Vagina (tissue), 2 donors: Measurements from ENCODE around the gene OTOS. TPM values are rescaled to one million over a fixed set of nuclear protein-coding genes. Genes with fewer than 3 reads are reported as not detected.

Experiments used
- DNase-seq, 2 donors: peaks; one replicate each; pipeline ENCODE4 v3.0.0-alpha.2; 2017; ENCODE audit errors: extremely low spot score in 2 of 2
- H3K27ac ChIP-seq: fragments of 200-600 bp; sonication (generic); one replicate; pipeline ENCODE4 v1.5.1; 2019
- H3K27me3 ChIP-seq: fragments of 200-600 bp; sonication (generic); one replicate; pipeline ENCODE4 v1.5.1; 2019
- H3K36me3 ChIP-seq, 2 donors: fragments of 200-600 bp; sonication (generic); one replicate each; pipeline ENCODE4 v1.5.1; 2017 to 2019
- H3K4me1 ChIP-seq: fragments of 200-600 bp; sonication (generic); one replicate; pipeline ENCODE4 v1.5.1; 2019
- H3K4me3 ChIP-seq, 2 donors: fragments of 200-600 bp; sonication (generic); 1 replicate in 1 of 2; 2 replicates in 1 of 2; pipeline ENCODE4 v1.5.1; 2016 to 2019
- H3K9me3 ChIP-seq: fragments of 200-600 bp; sonication (generic); one replicate; pipeline ENCODE4 v1.5.1; 2019
- POLR2A ChIP-seq, 2 donors: fragments of 450-650 bp; IDR thresholded peaks; one replicate each; pipeline ENCODE4 v1.6.1; 2017; ENCODE audit warnings: antibody characterized with exemption in 2 of 2, mild to moderate bottlenecking in 2 of 2, moderate library complexity in 2 of 2
- POLR2AphosphoS5 ChIP-seq, 2 donors: sonication (generic); formaldehyde crosslinking; IDR thresholded peaks; one replicate each; pipeline ENCODE4 v1.9.0; 2017; ENCODE audit warnings: antibody characterized with exemption in 2 of 2, mild to moderate bottlenecking in 2 of 2, low read depth in 1 of 2; ENCODE audit not compliant: insufficient read depth in 1 of 2
- intact Hi-C: fragments of 100-400 bp; cut with DNase I; formaldehyde crosslinking; loops from one replicate; pipeline ENCODE4 v1.15.1; 2023
- total RNA-seq: library from RNA; depleted of rRNA; stranded (reverse); fragments of >200 nt; gene quantifications from one replicate; pipeline ENCODE4 v1.2.3, GENCODE V29; 2016
- TF ChIP-seq, protein P1 (sequence below), 3 experiments: fragments of 450-650 bp in 2 of 3; fragments of 200-600 bp in 1 of 3; sonication (generic) in 1 of 3; IDR thresholded peaks; one replicate each; pipeline ENCODE4 v1.5.1; 2017 to 2019; ENCODE audit warnings: antibody characterized with exemption in 3 of 3, mild to moderate bottlenecking in 2 of 3, moderate library complexity in 2 of 3

The OTOS gene
- total RNA-seq, 1 donor from 2014 or later = not detected

DNA sequence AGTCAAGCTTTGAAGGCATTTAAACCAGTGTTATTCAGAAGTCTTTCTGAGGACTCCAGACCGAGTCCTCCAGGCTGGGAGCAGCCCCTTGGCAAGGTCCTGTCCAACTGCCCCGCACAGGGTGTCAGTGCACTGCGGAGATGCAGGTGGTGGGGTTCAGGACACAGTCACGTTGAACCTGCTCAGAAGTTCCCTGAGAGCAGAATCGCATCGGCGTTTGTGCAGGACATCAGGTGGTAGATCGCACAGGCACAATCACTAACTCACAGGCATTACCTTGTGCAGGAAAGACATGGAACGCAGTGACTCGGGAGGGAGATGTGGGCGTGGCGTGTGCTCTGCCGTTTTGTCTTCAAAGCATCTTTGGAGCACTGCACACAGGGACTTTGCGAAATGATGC is 14.7 kb downstream of the OTOS start:
- Histone ChIP-seq H3K9me3 (no peaks in the 10 kb centered on the region), H3K27ac (no peak overlapping the region), H3K27me3 (no peaks in the 10 kb centered on the region), H3K4me3 (no peak overlapping the region), H3K36me3 (peaks cover 0 to 23% of the 10 kb centered on the region in 2 donors), H3K4me1 (no peaks in the 10 kb centered on the region)
- no peak for TF ChIP-seq POLR2A (IDR thresholded peaks at IDR 0.05)
- no peak for TF ChIP-seq POLR2AphosphoS5 (IDR thresholded peaks at IDR 0.05; ENCODE audit: insufficient read depth in 1 of 2, low read depth in 1 of 2)
- TF ChIP-seq, protein P1, sequence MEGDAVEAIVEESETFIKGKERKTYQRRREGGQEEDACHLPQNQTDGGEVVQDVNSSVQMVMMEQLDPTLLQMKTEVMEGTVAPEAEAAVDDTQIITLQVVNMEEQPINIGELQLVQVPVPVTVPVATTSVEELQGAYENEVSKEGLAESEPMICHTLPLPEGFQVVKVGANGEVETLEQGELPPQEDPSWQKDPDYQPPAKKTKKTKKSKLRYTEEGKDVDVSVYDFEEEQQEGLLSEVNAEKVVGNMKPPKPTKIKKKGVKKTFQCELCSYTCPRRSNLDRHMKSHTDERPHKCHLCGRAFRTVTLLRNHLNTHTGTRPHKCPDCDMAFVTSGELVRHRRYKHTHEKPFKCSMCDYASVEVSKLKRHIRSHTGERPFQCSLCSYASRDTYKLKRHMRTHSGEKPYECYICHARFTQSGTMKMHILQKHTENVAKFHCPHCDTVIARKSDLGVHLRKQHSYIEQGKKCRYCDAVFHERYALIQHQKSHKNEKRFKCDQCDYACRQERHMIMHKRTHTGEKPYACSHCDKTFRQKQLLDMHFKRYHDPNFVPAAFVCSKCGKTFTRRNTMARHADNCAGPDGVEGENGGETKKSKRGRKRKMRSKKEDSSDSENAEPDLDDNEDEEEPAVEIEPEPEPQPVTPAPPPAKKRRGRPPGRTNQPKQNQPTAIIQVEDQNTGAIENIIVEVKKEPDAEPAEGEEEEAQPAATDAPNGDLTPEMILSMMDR (IDR thresholded peaks at IDR 0.05) = no peak
- intact Hi-C loops = no loop called here
- DNase-seq = no peak

DNA sequence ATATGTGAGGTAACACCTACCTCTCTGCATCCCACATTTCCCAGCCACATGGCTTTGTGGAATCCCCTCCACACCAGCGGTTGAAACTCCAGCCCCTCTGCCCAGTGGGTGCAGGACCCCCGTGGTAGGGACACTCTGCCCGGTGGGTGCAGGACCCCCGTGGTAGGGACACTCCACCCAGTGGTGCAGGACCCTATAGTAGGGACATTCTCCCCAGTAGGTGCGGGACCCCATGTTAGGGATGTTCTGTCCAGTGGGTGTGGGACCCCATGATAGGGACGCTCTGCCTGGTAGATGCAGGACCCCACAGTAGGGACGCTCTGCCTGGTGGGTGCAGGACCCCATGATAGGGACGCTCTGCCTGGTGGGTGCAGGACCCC is 15.8 kb downstream of the OTOS start:
- no peak overlapping the region for H3K27ac ChIP-seq
- intact Hi-C loops = no loop called here
- TF ChIP-seq POLR2A (IDR thresholded peaks at IDR 0.05) = no peak
- TF ChIP-seq, protein P1 (IDR thresholded peaks at IDR 0.05) = no peak
- no peak for TF ChIP-seq POLR2AphosphoS5 (IDR thresholded peaks at IDR 0.05; ENCODE audit: insufficient read depth in 1 of 2, low read depth in 1 of 2)
- no peaks in the 10 kb centered on the region for H3K27me3 ChIP-seq
- no peak for DNase-seq
- H3K4me3 ChIP-seq = no peak overlapping the region
- no peaks in the 10 kb centered on the region for H3K4me1 ChIP-seq
- no peaks in the 10 kb centered on the region for H3K9me3 ChIP-seq
- H3K36me3 ChIP-seq = peaks cover 0 to 13% of the 10 kb centered on the region in 2 donors

DNA sequence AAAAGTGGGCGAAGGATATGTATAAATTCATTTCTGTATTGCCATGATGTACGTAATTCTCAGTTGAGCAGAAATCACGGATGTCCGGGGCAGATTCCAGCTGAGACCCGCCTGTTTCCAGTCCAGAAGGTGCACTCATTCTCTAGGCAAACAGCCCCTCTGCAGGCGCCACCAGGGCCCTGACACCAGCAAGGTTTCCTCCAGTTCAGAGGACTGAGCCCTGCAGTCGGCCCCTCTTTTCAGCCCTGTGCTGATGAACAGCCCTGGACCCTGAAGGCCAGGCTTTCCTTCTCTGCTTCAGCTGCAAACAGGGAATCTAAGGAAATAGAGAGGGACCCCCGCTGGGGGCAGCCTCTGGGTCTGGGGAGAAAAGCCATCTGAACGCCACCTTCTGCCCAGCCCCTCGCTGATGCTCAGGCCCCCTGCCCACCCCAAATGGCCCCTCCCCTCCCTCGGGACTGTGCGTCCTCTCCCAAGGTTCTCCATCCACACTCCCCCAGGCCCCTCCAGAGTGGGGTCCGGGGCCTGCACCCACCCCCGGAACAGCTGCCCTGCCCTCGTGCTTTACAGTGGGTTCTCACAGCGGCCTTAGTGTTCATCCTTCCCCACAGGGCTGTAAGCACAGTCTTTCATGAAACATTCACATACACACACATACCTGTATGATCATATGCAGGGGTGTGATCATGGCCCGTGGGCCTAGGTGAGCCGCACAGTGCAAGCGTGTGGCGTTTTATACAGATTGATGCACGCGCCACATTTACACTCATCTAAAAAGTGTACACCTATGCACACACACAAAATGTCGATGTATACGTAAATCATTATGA is 16.4 kb downstream of the OTOS start:
- DNase-seq = no peak
- Histone ChIP-seq H3K36me3 (peaks cover 0 to 9% of the 10 kb centered on the region in 2 donors), H3K4me1 (no peaks in the 10 kb centered on the region), H3K27ac (no peak overlapping the region), H3K4me3 (no peak overlapping the region), H3K27me3 (no peaks in the 10 kb centered on the region), H3K9me3 (no peaks in the 10 kb centered on the region)
- TF ChIP-seq POLR2A (IDR thresholded peaks at IDR 0.05) (no peak), POLR2AphosphoS5 (IDR thresholded peaks at IDR 0.05; ENCODE audit: insufficient read depth in 1 of 2, low read depth in 1 of 2) (no peak)
- TF ChIP-seq, protein P1 (IDR thresholded peaks at IDR 0.05) = no peak
- intact Hi-C loops = no loop called here

DNA sequence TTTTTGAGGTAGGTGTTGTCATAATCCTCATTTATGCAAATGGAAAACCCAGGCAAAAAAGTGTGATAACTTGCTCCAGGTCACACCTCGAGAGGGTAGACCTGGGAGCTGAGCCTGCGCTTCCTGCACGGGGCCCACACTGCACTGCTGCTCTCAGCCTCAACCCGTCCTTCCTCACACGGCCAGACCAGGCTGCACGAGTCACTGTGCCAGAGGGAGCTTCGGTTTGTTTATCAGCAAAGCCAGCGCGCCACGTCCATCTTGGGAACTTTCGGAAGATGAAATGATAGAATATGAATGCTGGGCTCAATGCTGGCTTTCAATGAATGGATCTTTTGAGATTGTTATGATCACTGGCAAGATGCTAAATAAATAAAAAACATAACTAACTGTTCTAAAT is 18.8 kb downstream of the OTOS start:
- no peak for DNase-seq
- no peaks in the 10 kb centered on the region for H3K36me3 ChIP-seq
- no peaks in the 10 kb centered on the region for H3K9me3 ChIP-seq
- intact Hi-C loops = no loop called here
- H3K4me3 ChIP-seq = no peak overlapping the region
- no peak overlapping the region for H3K27ac ChIP-seq
- H3K27me3 ChIP-seq = no peaks in the 10 kb centered on the region
- no peaks in the 10 kb centered on the region for H3K4me1 ChIP-seq
- TF ChIP-seq POLR2A (IDR thresholded peaks at IDR 0.05) (no peak), POLR2AphosphoS5 (IDR thresholded peaks at IDR 0.05; ENCODE audit: insufficient read depth in 1 of 2, low read depth in 1 of 2) (no peak)
- TF ChIP-seq, protein P1 (IDR thresholded peaks at IDR 0.05) = no peak

DNA sequence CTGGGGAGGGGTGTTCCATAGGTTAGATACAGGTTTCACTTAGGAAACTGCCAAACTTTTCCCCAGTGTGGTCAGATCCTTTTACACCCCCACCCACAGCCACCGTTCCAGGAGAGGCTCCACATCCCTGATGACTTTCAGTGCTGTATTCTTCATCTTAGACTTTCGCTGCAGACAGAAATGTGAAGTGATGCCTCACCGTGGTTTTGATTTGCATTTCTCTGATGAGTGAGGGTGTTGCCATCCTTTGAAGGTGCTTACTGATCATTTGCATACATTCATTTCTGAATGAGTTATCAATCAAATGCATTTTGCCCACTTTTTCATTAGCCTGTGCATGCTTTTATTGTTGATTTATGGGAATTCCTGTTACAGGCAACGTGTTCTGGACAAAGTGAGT is 19.3 kb downstream of the OTOS start:
- Histone ChIP-seq H3K9me3 (no peaks in the 10 kb centered on the region), H3K36me3 (no peaks in the 10 kb centered on the region), H3K4me3 (no peak overlapping the region), H3K27me3 (no peaks in the 10 kb centered on the region), H3K27ac (no peak overlapping the region), H3K4me1 (no peaks in the 10 kb centered on the region)
- no peak for DNase-seq
- intact Hi-C loops = no loop called here
- TF ChIP-seq POLR2AphosphoS5 (IDR thresholded peaks at IDR 0.05; ENCODE audit: insufficient read depth in 1 of 2, low read depth in 1 of 2) (no peak), POLR2A (IDR thresholded peaks at IDR 0.05) (no peak)
